Measurements from ENCODE around the gene CPSF2. TPM values are rescaled to one million over a fixed set of nuclear protein-coding genes. Genes with fewer than 3 reads are reported as not detected.

Gene CPSF2
- total RNA-seq: 10 to 100 TPM; 71.2 to 71.9 TPM
- polyA plus RNA-seq: 10 to 100 TPM; 24.0 to 37.0 TPM

GRCh38 chr14:92121670-92122350 lies at the start of gene CPSF2, which contains the start of gene NDUFB1:
TSS of gene CPSF2 (plus strand) at chr14:92121969. CDS start at chr14:92130985, 9,016 bp downstream.
TSS of gene NDUFB1 (minus strand) at chr14:92121706. CDS start at chr14:92117637, 4,069 bp downstream.
- H3K27ac ChIP-seq (ENCODE audit: low read depth, low read length): peak within 1 kb of the TSS; percentile 88
- peak; percentile 85 to 88 (median 85) for DNase-seq
- H3K4me3 ChIP-seq (ENCODE audit: low read length in 2 of 2): peak within 1 kb of the TSS; percentile 98
- intact Hi-C loops (cut with micrococcal nuclease): loop anchor here (1.0 to 10.0 kb wide), 4 partner anchors 16 to 670 kb away; partner anchors contain the start of genes ATXN3, GOLGA5 and PPP4R3A
- peaks cover 2 to 27% of the 10 kb centered on the region in 2 donors for H3K36me3 Mint-ChIP-seq
- no peaks in the 10 kb centered on the region for H3K9me3 Mint-ChIP-seq
- H3K27ac Mint-ChIP-seq: peak within 1 kb of the TSS; percentile 98 to 100 (median 99)
- peak within 1 kb of the TSS; percentile 96 to 100 (median 99) for H3K4me3 Mint-ChIP-seq
- ChIA-PET CTCF (ENCODE audit: partially characterized antibody) (interaction anchor here (1.1 to 10.7 kb wide), 5 partner anchors 9 to 81 kb away, joined by 3 to 167 read pairs (median 7); partner anchors contain the start of gene ATXN3), POLR2A (ENCODE audit: partially characterized antibody) (interaction anchor here (0.6 to 6.5 kb wide), 22 partner anchors 9 to 1739 kb away, joined by 3 to 125 read pairs (median 4); partner anchors contain the start of genes ATXN3, CALM1, GOLGA5 and PPP4R3A)
- H3K4me1 ChIP-seq (ENCODE audit: insufficient read depth, low read length): peaks cover 69% of the 10 kb centered on the region
- no peaks in the 10 kb centered on the region for H3K9me3 ChIP-seq (ENCODE audit: control insufficient read depth in 1 of 2, low read length in 2 of 2)
- H3K27me3 Mint-ChIP-seq: peaks cover 0 to 2% of the 10 kb centered on the region in 2 donors
- H3K4me1 Mint-ChIP-seq: peaks cover 27 to 59% (median 37%) of the 10 kb centered on the region in 4 donors
- H3K27me3 ChIP-seq (ENCODE audit: insufficient read depth, low read length): no peaks in the 10 kb centered on the region
- H3K36me3 ChIP-seq (ENCODE audit: insufficient read depth, low read length): no peaks in the 10 kb centered on the region

- Histone ChIP-seq H3K9me3 (ENCODE audit: control insufficient read depth in 1 of 2, low read length in 2 of 2) (no peaks in the 10 kb centered on the region), H3K4me3 (ENCODE audit: low read length in 2 of 2) (no peak overlapping the region), H3K27me3 (ENCODE audit: insufficient read depth, low read length) (no peaks in the 10 kb centered on the region), H3K27ac (ENCODE audit: low read depth, low read length) (no peak overlapping the region), H3K4me1 (ENCODE audit: insufficient read depth, low read length) (no peaks in the 10 kb centered on the region), H3K36me3 (ENCODE audit: insufficient read depth, low read length) (peaks cover 11% of the 10 kb centered on the region)
- ChIA-PET POLR2A (ENCODE audit: partially characterized antibody) (no interaction called here), CTCF (ENCODE audit: partially characterized antibody) (no interaction called here)
- no peak for DNase-seq
- Mint-ChIP-seq H3K4me1 (no peaks in the 10 kb centered on the region), H3K36me3 (peaks cover 30 to 39% of the 10 kb centered on the region in 2 donors), H3K9me3 (no peaks in the 10 kb centered on the region), H3K4me3 (no peak overlapping the region), H3K27ac (peak overlapping the region in 1 of 7 donors; percentile 48), H3K27me3 (no peaks in the 10 kb centered on the region)
- intact Hi-C loops (cut with micrococcal nuclease): no loop called here
These were observed 47.2 kb upstream of the CPSF2 start for GRCh38 chr14:92074555-92074954.

GRCh38 chr14:92088494-92088893 lies 33.3 kb upstream of the CPSF2 start:
- H3K4me3 Mint-ChIP-seq: no peak overlapping the region

GRCh38 chr14:92093320-92093719 lies 28.4 kb upstream of the CPSF2 start:
- intact Hi-C loops (cut with micrococcal nuclease): no loop called here
- Histone ChIP-seq H3K36me3 (ENCODE audit: insufficient read depth, low read length) (peaks cover 10% of the 10 kb centered on the region), H3K9me3 (ENCODE audit: control insufficient read depth in 1 of 2, low read length in 2 of 2) (no peaks in the 10 kb centered on the region), H3K4me3 (ENCODE audit: low read length in 2 of 2) (no peak overlapping the region), H3K4me1 (ENCODE audit: insufficient read depth, low read length) (no peaks in the 10 kb centered on the region), H3K27ac (ENCODE audit: low read depth, low read length) (no peak overlapping the region), H3K27me3 (ENCODE audit: insufficient read depth, low read length) (no peaks in the 10 kb centered on the region)
- no peaks in the 10 kb centered on the region for H3K9me3 Mint-ChIP-seq
- ChIA-PET POLR2A (ENCODE audit: partially characterized antibody) (interaction anchor here (0.7 kb wide), 1 partner anchor 1142 kb away, joined by 4 read pairs; no protein-coding TSS in a partner anchor), CTCF (ENCODE audit: partially characterized antibody) (interaction anchor here (1.9 kb wide), 1 partner anchor 13 kb away, joined by 4 read pairs; the partner anchor contains the start of gene ATXN3)
- peak overlapping the region in 1 of 7 donors; percentile 69 for H3K27ac Mint-ChIP-seq
- H3K27me3 Mint-ChIP-seq: no peaks in the 10 kb centered on the region
- H3K4me3 Mint-ChIP-seq: no peak overlapping the region
- no peak for DNase-seq
- H3K4me1 Mint-ChIP-seq: peaks cover 0 to 2% (median 0%) of the 10 kb centered on the region in 4 donors
- peaks cover 23 to 31% of the 10 kb centered on the region in 2 donors for H3K36me3 Mint-ChIP-seq

More at GRCh38 chr14:92088494-92088893, 33.3 kb upstream of the CPSF2 start:
- intact Hi-C loops (cut with micrococcal nuclease): no loop called here
- no peak overlapping the region for H3K4me3 ChIP-seq (ENCODE audit: low read length in 2 of 2)
- Mint-ChIP-seq H3K27ac (no peak overlapping the region), H3K9me3 (no peaks in the 10 kb centered on the region), H3K36me3 (peaks cover 40 to 44% of the 10 kb centered on the region in 2 donors), H3K27me3 (no peaks in the 10 kb centered on the region), H3K4me1 (peaks cover 0 to 2% (median 1%) of the 10 kb centered on the region in 4 donors)
- H3K36me3 ChIP-seq (ENCODE audit: insufficient read depth, low read length): peaks cover 7% of the 10 kb centered on the region
- H3K9me3 ChIP-seq (ENCODE audit: control insufficient read depth in 1 of 2, low read length in 2 of 2): no peaks in the 10 kb centered on the region
- POLR2A ChIA-PET (ENCODE audit: partially characterized antibody): no interaction called here
- no peaks in the 10 kb centered on the region for H3K4me1 ChIP-seq (ENCODE audit: insufficient read depth, low read length)
- no peak for DNase-seq
- CTCF ChIA-PET (ENCODE audit: partially characterized antibody): no interaction called here
- no peak overlapping the region for H3K27ac ChIP-seq (ENCODE audit: low read depth, low read length)
- H3K27me3 ChIP-seq (ENCODE audit: insufficient read depth, low read length): no peaks in the 10 kb centered on the region

- intact Hi-C loops (cut with micrococcal nuclease): no loop called here
- Histone ChIP-seq H3K36me3 (ENCODE audit: insufficient read depth, low read length) (peaks cover 1% of the 10 kb centered on the region), H3K27me3 (ENCODE audit: insufficient read depth, low read length) (no peaks in the 10 kb centered on the region), H3K27ac (ENCODE audit: low read depth, low read length) (no peak overlapping the region), H3K9me3 (ENCODE audit: control insufficient read depth in 1 of 2, low read length in 2 of 2) (no peaks in the 10 kb centered on the region), H3K4me1 (ENCODE audit: insufficient read depth, low read length) (peaks cover 29% of the 10 kb centered on the region), H3K4me3 (ENCODE audit: low read length in 2 of 2) (no peak overlapping the region)
- ChIA-PET POLR2A (ENCODE audit: partially characterized antibody) (interaction anchor here (0.6 to 2.0 kb wide), 3 partner anchors 22 to 94 kb away, joined by 3 to 11 read pairs (median 4); partner anchors contain the start of genes CPSF2, NDUFB1 and TRIP11), CTCF (ENCODE audit: partially characterized antibody) (no interaction called here)
- H3K9me3 Mint-ChIP-seq: no peaks in the 10 kb centered on the region
- no peaks in the 10 kb centered on the region for H3K27me3 Mint-ChIP-seq
- H3K27ac Mint-ChIP-seq: peak overlapping the region in 1 of 7 donors; percentile 9
- no peak for DNase-seq
- peaks cover 7 to 8% of the 10 kb centered on the region in 2 donors for H3K36me3 Mint-ChIP-seq
- H3K4me3 Mint-ChIP-seq: no peak overlapping the region
- H3K4me1 Mint-ChIP-seq: peaks cover 18 to 44% (median 30%) of the 10 kb centered on the region in 4 donors
These were observed 22.0 kb upstream of the CPSF2 start for GRCh38 chr14:92099802-92100201.

GRCh38 chr14:92103363-92103989 lies 18.3 kb upstream of the CPSF2 start:
- no peaks in the 10 kb centered on the region for H3K36me3 ChIP-seq (ENCODE audit: insufficient read depth, low read length)
- H3K9me3 ChIP-seq (ENCODE audit: control insufficient read depth in 1 of 2, low read length in 2 of 2): no peaks in the 10 kb centered on the region
- no peaks in the 10 kb centered on the region for H3K9me3 Mint-ChIP-seq
- H3K27me3 Mint-ChIP-seq: no peaks in the 10 kb centered on the region
- H3K4me1 ChIP-seq (ENCODE audit: insufficient read depth, low read length): peaks cover 55% of the 10 kb centered on the region
- H3K4me1 Mint-ChIP-seq: peaks cover 31 to 68% (median 52%) of the 10 kb centered on the region in 4 donors
- peaks cover 0 to 5% of the 10 kb centered on the region in 2 donors for H3K36me3 Mint-ChIP-seq
- CTCF ChIA-PET (ENCODE audit: partially characterized antibody): no interaction called here
- peak overlapping the region in 2 of 8 donors; percentile 46 to 59 for H3K4me3 Mint-ChIP-seq
- H3K27ac ChIP-seq (ENCODE audit: low read depth, low read length): no peak overlapping the region
- no peak overlapping the region for H3K4me3 ChIP-seq (ENCODE audit: low read length in 2 of 2)
- H3K27ac Mint-ChIP-seq: peak overlapping the region in 1 of 7 donors; percentile 68
- no peaks in the 10 kb centered on the region for H3K27me3 ChIP-seq (ENCODE audit: insufficient read depth, low read length)
- POLR2A ChIA-PET (ENCODE audit: partially characterized antibody): no interaction called here
- intact Hi-C loops (cut with micrococcal nuclease): no loop called here
- no peak for DNase-seq
